Neural crest cell (in vitro differentiated cells): ENCODE measurements around the gene DPEP2. TPM values are rescaled to one million over a fixed set of nuclear protein-coding genes. Genes with fewer than 3 reads are reported as not detected.

ENCODE experiments used
- DNase-seq: peaks from one replicate; pipeline ENCODE4 v3.0.0; 2021; ENCODE audit warnings: low read depth, mixed read lengths, low spot score
- H3K27ac Mint-ChIP-seq: one replicate; pipeline ENCODE4 v1.8.0; 2021; ENCODE audit warnings: mild to moderate bottlenecking, mixed read lengths; ENCODE audit not compliant: unreplicated experiment
- H3K27me3 Mint-ChIP-seq: 2 replicates; pipeline ENCODE4 v1.8.0; 2021; ENCODE audit warnings: low read depth, mild to moderate bottlenecking, mixed read lengths
- H3K36me3 Mint-ChIP-seq: 2 replicates; pipeline ENCODE4 v1.8.0; 2021; ENCODE audit warnings: low read depth, mild to moderate bottlenecking, mixed read lengths
- H3K4me1 Mint-ChIP-seq: 2 replicates; pipeline ENCODE4 v1.8.0; 2021; ENCODE audit warnings: mixed read lengths
- H3K4me3 Mint-ChIP-seq: one replicate; pipeline ENCODE4 v1.8.0; 2021; ENCODE audit warnings: mild to moderate bottlenecking, mixed read lengths
- H3K9me3 Mint-ChIP-seq: 2 replicates; pipeline ENCODE4 v1.8.0; 2021; ENCODE audit warnings: mixed read lengths
- total RNA-seq: library from RNA; stranded (reverse); gene quantifications from 2 replicates; pipeline ENCODE4 v1.2.1, GENCODE V29; 2021
- TF ChIP-seq, protein P1 (sequence below): fragments of 200-600 bp; sonication (generic); conservative IDR thresholded peaks from 2 replicates; pipeline ENCODE4 v1.5.0; 2021; ENCODE audit warnings: antibody characterized with exemption, mild to moderate bottlenecking

DPEP2 gene
- total RNA-seq, 1 donor from 2014 or later = not detected

DNA sequence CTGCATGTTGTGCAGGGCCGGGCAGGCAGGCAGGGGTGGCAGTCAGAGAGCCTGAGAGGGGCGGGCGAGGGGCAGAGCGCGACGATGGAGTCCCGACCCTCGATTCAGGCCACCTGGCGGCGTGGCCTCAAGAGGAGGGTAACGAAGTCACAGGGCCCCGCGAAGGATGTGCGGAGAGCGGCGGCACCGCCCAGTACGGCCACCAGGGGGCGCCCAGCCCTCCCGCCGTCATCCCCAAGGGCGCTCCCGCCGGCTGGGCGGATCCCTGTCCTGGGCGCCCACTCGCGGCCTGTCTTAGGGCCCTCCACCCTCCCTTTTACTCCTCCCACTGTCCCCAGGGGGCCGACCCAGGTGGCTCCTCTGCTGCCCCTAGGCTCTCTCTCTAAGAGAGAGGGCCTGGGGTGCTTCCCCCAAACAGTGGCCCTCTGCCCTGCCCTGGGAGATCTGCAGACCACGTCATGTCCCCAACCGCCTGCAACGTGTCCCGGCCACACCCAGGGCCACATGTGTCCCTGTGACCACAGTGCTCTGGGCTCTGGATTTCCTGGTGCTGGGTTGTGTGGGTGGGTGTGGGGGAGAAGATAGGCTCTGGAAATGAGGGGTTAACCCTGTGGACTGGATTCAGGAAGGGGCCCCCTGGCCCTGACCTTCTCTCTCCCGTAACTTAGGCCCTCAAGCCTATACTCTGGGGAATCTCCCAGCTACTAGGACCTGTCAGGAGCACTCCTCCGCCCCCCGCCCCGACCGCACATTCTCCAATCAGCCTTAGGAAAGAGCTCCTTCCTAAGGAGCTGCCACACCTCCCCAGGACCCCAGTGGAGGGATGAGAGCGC, 5.9 kb downstream of the DPEP2 start:
- no peaks in the 10 kb centered on the region for H3K27me3 Mint-ChIP-seq
- DNase-seq = peak; percentile 77
- no peak overlapping the region for H3K4me3 Mint-ChIP-seq
- H3K36me3 Mint-ChIP-seq = no peaks in the 10 kb centered on the region
- H3K9me3 Mint-ChIP-seq = no peaks in the 10 kb centered on the region
- no peak overlapping the region for H3K27ac Mint-ChIP-seq
- TF ChIP-seq, protein P1, sequence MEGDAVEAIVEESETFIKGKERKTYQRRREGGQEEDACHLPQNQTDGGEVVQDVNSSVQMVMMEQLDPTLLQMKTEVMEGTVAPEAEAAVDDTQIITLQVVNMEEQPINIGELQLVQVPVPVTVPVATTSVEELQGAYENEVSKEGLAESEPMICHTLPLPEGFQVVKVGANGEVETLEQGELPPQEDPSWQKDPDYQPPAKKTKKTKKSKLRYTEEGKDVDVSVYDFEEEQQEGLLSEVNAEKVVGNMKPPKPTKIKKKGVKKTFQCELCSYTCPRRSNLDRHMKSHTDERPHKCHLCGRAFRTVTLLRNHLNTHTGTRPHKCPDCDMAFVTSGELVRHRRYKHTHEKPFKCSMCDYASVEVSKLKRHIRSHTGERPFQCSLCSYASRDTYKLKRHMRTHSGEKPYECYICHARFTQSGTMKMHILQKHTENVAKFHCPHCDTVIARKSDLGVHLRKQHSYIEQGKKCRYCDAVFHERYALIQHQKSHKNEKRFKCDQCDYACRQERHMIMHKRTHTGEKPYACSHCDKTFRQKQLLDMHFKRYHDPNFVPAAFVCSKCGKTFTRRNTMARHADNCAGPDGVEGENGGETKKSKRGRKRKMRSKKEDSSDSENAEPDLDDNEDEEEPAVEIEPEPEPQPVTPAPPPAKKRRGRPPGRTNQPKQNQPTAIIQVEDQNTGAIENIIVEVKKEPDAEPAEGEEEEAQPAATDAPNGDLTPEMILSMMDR = peak; percentile 100
- H3K4me1 Mint-ChIP-seq = no peaks in the 10 kb centered on the region

DNA sequence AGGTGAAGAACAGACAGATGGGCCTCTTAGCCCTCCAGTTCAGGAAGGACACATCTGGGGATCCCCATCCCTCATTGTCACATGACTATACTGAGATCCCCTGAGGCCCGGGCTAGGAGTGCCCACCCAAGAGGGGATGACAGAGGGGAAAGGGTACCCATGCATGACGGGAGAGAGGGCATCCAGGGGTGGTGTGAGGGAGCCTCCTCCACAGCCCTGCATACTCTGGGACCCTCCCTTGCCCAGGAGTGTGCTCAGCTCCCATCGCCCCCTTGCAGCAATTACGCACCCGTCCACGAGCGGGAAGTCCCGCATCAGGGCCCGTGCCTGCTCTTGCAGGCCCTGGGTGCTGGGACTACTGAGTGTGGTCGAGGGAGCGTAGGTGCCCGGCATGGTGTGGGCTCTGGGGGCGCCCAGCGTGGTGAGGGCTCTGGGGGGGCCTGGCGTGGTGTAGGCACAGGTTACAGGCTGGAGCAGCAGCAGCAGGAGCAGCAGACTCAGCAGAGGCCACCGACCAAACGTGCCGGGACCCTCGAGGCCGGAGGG, 6.5 kb downstream of the DPEP2 start:
- no peaks in the 10 kb centered on the region for H3K9me3 Mint-ChIP-seq
- TF ChIP-seq, protein P1 = no peak
- DNase-seq = no peak
- H3K4me1 Mint-ChIP-seq = no peaks in the 10 kb centered on the region
- no peak overlapping the region for H3K4me3 Mint-ChIP-seq
- H3K27me3 Mint-ChIP-seq = no peaks in the 10 kb centered on the region
- no peaks in the 10 kb centered on the region for H3K36me3 Mint-ChIP-seq
- H3K27ac Mint-ChIP-seq = no peak overlapping the region

DNA sequence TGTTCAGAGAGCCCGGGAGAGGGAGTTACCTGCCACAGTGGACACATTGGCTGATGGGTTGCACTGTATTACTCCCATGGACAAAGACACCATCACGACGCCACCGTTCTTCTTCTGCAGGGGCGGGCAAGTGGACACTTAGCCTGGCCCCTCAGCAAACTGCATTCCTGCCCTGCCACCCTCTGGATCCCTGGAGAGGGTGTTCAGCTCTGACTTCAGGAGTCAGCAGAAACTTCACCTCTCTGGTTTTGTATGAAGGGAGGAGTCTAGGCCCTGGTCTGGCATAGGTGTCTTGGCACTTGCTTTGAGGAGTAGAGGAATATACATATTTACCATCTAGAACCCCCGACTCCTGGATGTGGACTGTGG, 9.3 kb downstream of the DPEP2 start:
- no peaks in the 10 kb centered on the region for H3K36me3 Mint-ChIP-seq
- H3K27ac Mint-ChIP-seq = no peak overlapping the region
- H3K4me1 Mint-ChIP-seq = peaks cover 2% of the 10 kb centered on the region
- no peak overlapping the region for H3K4me3 Mint-ChIP-seq
- H3K27me3 Mint-ChIP-seq = no peaks in the 10 kb centered on the region
- TF ChIP-seq, protein P1 = no peak
- H3K9me3 Mint-ChIP-seq = no peaks in the 10 kb centered on the region
- DNase-seq = no peak

DNA sequence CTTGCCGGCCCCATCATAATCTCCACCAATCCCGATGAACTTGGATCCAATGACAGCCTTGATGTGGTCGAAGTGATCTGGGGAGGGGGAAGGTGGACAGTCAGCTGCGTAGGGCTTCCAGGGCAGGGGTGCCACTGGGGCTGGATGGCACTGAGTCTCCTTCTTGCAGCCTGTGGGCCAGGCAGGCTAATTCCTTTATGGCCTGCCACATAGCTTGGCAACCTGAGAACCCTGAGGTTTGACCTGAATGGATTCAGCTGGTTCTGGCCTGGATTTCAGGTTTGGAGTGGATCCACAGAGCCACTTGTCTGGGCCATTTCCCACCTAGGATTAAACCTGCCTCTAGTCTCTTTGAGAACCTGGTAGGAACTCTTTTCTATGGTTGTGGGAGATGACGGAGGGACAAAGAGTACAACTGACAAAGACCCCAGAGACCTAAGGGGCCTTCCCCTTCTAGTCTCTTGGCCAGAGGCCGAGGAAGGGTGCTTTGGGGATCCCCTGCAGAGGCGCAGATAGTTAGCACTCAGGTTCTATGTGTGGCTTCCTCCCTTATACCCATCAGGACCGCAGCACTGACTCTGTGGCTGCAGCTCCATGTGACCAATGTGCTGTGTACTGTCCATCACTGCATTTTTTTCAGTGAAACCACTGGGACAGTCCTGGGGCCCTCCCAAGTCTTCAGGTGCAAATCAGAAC, 9.8 kb downstream of the DPEP2 start:
- Mint-ChIP-seq H3K4me3 (no peak overlapping the region), H3K27me3 (no peaks in the 10 kb centered on the region), H3K36me3 (no peaks in the 10 kb centered on the region), H3K27ac (no peak overlapping the region), H3K9me3 (no peaks in the 10 kb centered on the region), H3K4me1 (peaks cover 5% of the 10 kb centered on the region)
- TF ChIP-seq, protein P1 = no peak
- DNase-seq = no peak

DNA sequence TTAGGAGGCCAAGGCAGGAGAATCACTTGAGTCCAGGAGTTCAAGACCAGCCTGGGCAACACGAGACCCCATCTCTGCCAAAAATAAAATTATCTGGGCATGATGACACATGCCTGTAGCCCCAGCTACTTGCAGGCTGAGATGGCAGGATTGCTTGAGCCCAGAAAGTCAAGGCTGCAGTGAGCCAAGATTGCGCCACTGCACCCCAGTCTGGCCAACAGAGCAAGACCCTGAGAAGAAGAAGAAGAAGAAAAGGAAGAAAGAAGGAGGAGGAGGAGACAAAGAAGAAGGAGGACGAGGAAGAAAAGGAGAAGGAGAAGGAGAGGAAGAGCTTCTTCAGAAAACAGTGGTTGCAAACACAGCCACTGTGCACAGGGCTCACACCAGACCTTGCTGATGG, 10.6 kb downstream of the DPEP2 start:
- Mint-ChIP-seq H3K9me3 (no peaks in the 10 kb centered on the region), H3K27me3 (no peaks in the 10 kb centered on the region), H3K27ac (no peak overlapping the region), H3K4me1 (peaks cover 5% of the 10 kb centered on the region), H3K36me3 (no peaks in the 10 kb centered on the region), H3K4me3 (no peak overlapping the region)
- no peak for DNase-seq
- TF ChIP-seq, protein P1 = no peak
